HG02610 (cell line): Measurements from ENCODE around the gene PRKACG.
"Not testable (repeated sequence)": the region's sequence is repeated elsewhere in the genome, so short reads cannot be mapped to it uniquely, and the experiment has no call there.

Source experiments
- ATAC-seq: cut with Tn5 transposase; IDR thresholded peaks from one replicate; pipeline ENCODE4 v1.9.1; 2021; ENCODE audit warnings: mild to moderate bottlenecking, moderate library complexity; ENCODE audit not compliant: unreplicated experiment

The PRKACG gene

GRCh38 chr9:69027355-69028097 lies 13.6 kb upstream of the PRKACG start:
- peak; percentile 84 for ATAC-seq

- ATAC-seq: no peak
Measured at GRCh38 chr9:69023650-69024049, 9.7 kb upstream of the PRKACG start.

- no peak for ATAC-seq
Measured at GRCh38 chr9:69020301-69021145, 6.6 kb upstream of the PRKACG start.

GRCh38 chr9:69019808-69020207 lies 5.9 kb upstream of the PRKACG start:
- ATAC-seq: no peak

GRCh38 chr9:69018737-69019136 lies 4.8 kb upstream of the PRKACG start:
- no peak for ATAC-seq

- ATAC-seq: no peak
Measured at GRCh38 chr9:69016191-69017096, 2.5 kb upstream of the PRKACG start.

- ATAC-seq: no peak
Measured at GRCh38 chr9:69013382-69013727, 558 bp downstream of the PRKACG start.

GRCh38 chr9:69012696-69013381 lies 1.1 kb downstream of the PRKACG start:
- no peak for ATAC-seq

GRCh38 chr9:69009708-69010107 lies 4.2 kb downstream of the PRKACG start:
- no peak for ATAC-seq

- ATAC-seq: no peak
Measured at GRCh38 chr9:69004836-69005235, 9.1 kb downstream of the PRKACG start.

GRCh38 chr9:69003051-69003450 lies 10.9 kb downstream of the PRKACG start:
- ATAC-seq: no peak

- no peak for ATAC-seq
Measured at GRCh38 chr9:69001921-69002320, 12.0 kb downstream of the PRKACG start.

- peak; percentile 77 for ATAC-seq
Measured at GRCh38 chr9:68999393-69000105, 14.4 kb downstream of the PRKACG start.

GRCh38 chr9:68998812-68999211 lies 15.1 kb downstream of the PRKACG start:
- ATAC-seq: peak; percentile 44

- ATAC-seq: no peak
Measured at GRCh38 chr9:68998385-68998784, 15.5 kb downstream of the PRKACG start.

- ATAC-seq: no peak
Measured at GRCh38 chr9:68997666-68998065, 16.2 kb downstream of the PRKACG start.

GRCh38 chr9:68996462-68996861 lies 17.5 kb downstream of the PRKACG start:
- ATAC-seq: no peak

GRCh38 chr9:68995776-68996175 lies 18.1 kb downstream of the PRKACG start:
- ATAC-seq: no peak

GRCh38 chr9:68991457-68991856 lies 22.5 kb downstream of the PRKACG start:
- no peak for ATAC-seq

- ATAC-seq: not testable (repeated sequence)
Measured at GRCh38 chr9:68986949-68987348, 27.0 kb downstream of the PRKACG start.
